Activated CD8-positive, alpha-beta T cell treated with anti-CD3 and anti-CD28 coated beads for 36 hours (primary cell): ENCODE data around the gene C1RL. TPM values are rescaled to one million over a fixed set of nuclear protein-coding genes. Genes with fewer than 3 reads are reported as not detected.
"Not testable (repeated sequence)": the region's sequence is repeated elsewhere in the genome, so short reads cannot be mapped to it uniquely, and the experiment has no call there.

Source experiments
- ATAC-seq: fragments of 200-7000 bp; cut with Tn5 transposase; one replicate; pipeline ENCODE4 v1.10.0; 2021; ENCODE audit warnings: mild to moderate bottlenecking, moderate library complexity
- CTCF ChIA-PET: fragments of 350-600 bp; sonication (Branson Sonifier 250); formaldehyde crosslinking; loops from one replicate; lab custom pipeline; 2021; ENCODE audit warnings: antibody characterized with exemption; lab: Charles Lee
- POLR2A ChIA-PET: fragments of 350-600 bp; sonication (Branson Sonifier 250); formaldehyde crosslinking; loops from one replicate; lab custom pipeline; 2021; ENCODE audit warnings: antibody characterized with exemption; lab: Charles Lee
- DNase-seq: peaks from one replicate; pipeline ENCODE4 v3.0.0-alpha.2; 2020
- H3K27ac Mint-ChIP-seq: one replicate; pipeline ENCODE4 v1.8.0; 2021; ENCODE audit warnings: mild to moderate bottlenecking, mixed read lengths
- H3K27me3 Mint-ChIP-seq: one replicate; pipeline ENCODE4 v1.8.0; 2021; ENCODE audit warnings: mixed read lengths
- H3K36me3 Mint-ChIP-seq: one replicate; pipeline ENCODE4 v1.8.0; 2021; ENCODE audit warnings: low read depth, mixed read lengths
- H3K4me1 Mint-ChIP-seq: one replicate; pipeline ENCODE4 v1.8.0; 2021; ENCODE audit warnings: low read depth, mixed read lengths
- H3K4me3 Mint-ChIP-seq: one replicate; pipeline ENCODE4 v1.8.0; 2021; ENCODE audit warnings: mild to moderate bottlenecking, moderate library complexity, mixed read lengths
- H3K9me3 Mint-ChIP-seq: one replicate; pipeline ENCODE4 v1.8.0; 2021; ENCODE audit warnings: mixed read lengths
- intact Hi-C: fragments of 100-400 bp; cut with micrococcal nuclease; formaldehyde crosslinking; loops from one replicate; pipeline ENCODE4 v1.10.0; 2022
- total RNA-seq, 2 experiments: library from RNA; stranded (reverse); gene quantifications; one replicate each; pipeline ENCODE4 v1.2.3, GENCODE V29; 2021
- TF ChIP-seq, protein P1 (sequence below): fragments of 200-600 bp; IDR thresholded peaks from one replicate; pipeline ENCODE4 v1.8.0; 2022; ENCODE audit warnings: antibody characterized with exemption, mild to moderate bottlenecking

Gene C1RL
- total RNA-seq, 2 experiments from 2014 or later: 10.5 to 11.8 TPM

DNA sequence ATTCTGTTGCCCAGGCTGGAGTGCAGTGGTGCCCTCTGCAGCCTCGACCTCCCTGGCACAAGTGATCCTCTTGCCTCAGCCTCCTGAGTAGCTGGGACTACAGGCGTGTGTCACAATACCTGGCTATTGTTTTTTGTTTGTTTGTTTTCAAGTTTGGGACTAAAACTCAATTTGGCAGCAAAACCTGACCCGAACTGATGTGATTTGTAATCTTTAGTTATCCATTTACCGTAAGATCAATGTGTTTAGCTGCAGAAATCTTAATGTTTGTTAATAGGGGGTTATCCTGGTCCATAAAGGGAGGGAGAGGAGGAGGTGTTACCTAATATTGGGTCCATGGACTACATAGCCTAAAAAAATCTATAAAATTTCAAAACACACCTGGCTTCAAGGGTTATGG lies 49.2 kb downstream of the C1RL start:
- no peak for ATAC-seq
- no peak for DNase-seq
- Mint-ChIP-seq H3K27ac (no peak overlapping the region), H3K36me3 (no peaks in the 10 kb centered on the region), H3K4me3 (no peak overlapping the region), H3K9me3 (no peaks in the 10 kb centered on the region), H3K27me3 (peaks cover 25% of the 10 kb centered on the region), H3K4me1 (no peaks in the 10 kb centered on the region)
- POLR2A ChIA-PET: interaction anchor here (0.7 to 1.3 kb wide), 2 partner anchors 83 to 564 kb away, joined by 3 read pairs; no protein-coding TSS in a partner anchor
- intact Hi-C loops: no loop called here
- CTCF ChIA-PET: interaction anchor here (1.2 kb wide), 1 partner anchor 49 kb away, joined by 3 read pairs; no protein-coding TSS in a partner anchor
- TF ChIP-seq, protein P1, sequence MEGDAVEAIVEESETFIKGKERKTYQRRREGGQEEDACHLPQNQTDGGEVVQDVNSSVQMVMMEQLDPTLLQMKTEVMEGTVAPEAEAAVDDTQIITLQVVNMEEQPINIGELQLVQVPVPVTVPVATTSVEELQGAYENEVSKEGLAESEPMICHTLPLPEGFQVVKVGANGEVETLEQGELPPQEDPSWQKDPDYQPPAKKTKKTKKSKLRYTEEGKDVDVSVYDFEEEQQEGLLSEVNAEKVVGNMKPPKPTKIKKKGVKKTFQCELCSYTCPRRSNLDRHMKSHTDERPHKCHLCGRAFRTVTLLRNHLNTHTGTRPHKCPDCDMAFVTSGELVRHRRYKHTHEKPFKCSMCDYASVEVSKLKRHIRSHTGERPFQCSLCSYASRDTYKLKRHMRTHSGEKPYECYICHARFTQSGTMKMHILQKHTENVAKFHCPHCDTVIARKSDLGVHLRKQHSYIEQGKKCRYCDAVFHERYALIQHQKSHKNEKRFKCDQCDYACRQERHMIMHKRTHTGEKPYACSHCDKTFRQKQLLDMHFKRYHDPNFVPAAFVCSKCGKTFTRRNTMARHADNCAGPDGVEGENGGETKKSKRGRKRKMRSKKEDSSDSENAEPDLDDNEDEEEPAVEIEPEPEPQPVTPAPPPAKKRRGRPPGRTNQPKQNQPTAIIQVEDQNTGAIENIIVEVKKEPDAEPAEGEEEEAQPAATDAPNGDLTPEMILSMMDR: no peak

DNA sequence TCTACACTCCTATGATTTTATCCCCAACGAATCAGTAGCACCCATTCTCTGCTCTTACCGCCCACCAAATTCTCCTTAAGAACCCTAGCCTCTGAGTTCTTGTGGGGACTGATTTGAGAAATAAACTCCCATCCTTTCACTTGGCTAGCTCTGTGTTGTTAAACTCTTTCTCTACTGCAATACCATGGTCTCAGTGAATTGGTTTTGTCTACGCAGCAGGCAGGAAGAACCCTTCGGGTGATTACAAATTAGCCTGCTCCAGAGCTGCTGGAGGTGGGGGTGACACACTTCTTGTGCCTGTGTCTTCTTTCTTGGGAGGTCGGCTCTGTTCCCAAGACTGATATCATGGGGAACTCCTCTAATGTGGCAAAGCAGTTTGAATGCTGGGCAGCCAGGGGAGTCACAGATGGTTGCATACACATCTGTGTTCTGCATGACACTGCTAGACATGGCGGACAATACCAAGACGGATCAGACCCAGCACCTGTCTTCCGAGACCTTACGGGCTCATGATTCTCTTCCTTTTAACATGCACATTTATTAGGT lies 50.1 kb downstream of the C1RL start:
- POLR2A ChIA-PET: no interaction called here

DNA sequence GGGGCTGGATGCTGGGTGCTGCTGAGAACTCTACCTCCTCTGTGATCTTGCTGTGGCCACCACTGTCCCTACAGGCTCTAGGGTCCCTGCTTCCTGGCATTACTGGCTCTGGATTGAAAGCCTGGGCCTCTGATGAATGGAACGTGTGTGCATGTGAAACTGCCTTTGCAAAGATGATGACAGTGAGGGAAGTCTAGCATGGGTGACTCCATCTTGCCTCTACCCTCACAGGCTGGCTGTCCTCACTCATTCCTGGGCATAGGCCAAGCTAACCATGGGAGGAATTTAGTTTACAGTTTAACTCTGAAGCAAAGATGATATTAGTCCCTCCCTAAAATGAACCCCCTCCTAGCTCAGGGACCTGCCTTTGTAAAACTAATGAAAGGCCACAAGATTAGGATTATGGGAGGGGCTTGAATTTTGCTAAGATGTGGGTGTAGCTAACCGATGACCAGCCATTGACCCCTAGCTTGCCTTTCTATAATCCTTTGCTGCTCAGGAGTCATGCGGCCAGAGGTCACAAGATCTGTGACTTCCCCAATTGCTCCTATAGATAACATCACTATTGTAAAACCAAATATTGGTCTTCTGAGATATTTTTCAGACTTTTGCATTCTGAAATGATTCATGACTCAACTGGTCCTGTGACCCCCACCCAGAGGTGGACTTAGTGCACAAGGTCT lies 50.7 kb downstream of the C1RL start:
- intact Hi-C loops: no loop called here
- Mint-ChIP-seq H3K27ac (no peak overlapping the region), H3K4me3 (no peak overlapping the region), H3K36me3 (no peaks in the 10 kb centered on the region), H3K4me1 (no peaks in the 10 kb centered on the region), H3K27me3 (peaks cover 25% of the 10 kb centered on the region), H3K9me3 (no peaks in the 10 kb centered on the region)
- DNase-seq (no peak), ATAC-seq (no peak)
- ChIA-PET POLR2A (no interaction called here), CTCF (interaction anchor here (1.2 to 1.4 kb wide), 2 partner anchors 9 to 88 kb away, joined by 3 read pairs; no protein-coding TSS in a partner anchor)
- TF ChIP-seq, protein P1: no peak

More for the DNA sequence above, 50.1 kb downstream of the C1RL start:
- TF ChIP-seq, protein P1: no peak
- Mint-ChIP-seq H3K27me3 (peaks cover 25% of the 10 kb centered on the region), H3K4me3 (no peak overlapping the region), H3K27ac (no peak overlapping the region), H3K4me1 (no peaks in the 10 kb centered on the region), H3K36me3 (no peaks in the 10 kb centered on the region), H3K9me3 (no peaks in the 10 kb centered on the region)
- no peak for ATAC-seq
- no peak for DNase-seq
- CTCF ChIA-PET: interaction anchor here (1.4 kb wide), 1 partner anchor 10 kb away, joined by 3 read pairs; no protein-coding TSS in a partner anchor
- intact Hi-C loops: no loop called here

DNA sequence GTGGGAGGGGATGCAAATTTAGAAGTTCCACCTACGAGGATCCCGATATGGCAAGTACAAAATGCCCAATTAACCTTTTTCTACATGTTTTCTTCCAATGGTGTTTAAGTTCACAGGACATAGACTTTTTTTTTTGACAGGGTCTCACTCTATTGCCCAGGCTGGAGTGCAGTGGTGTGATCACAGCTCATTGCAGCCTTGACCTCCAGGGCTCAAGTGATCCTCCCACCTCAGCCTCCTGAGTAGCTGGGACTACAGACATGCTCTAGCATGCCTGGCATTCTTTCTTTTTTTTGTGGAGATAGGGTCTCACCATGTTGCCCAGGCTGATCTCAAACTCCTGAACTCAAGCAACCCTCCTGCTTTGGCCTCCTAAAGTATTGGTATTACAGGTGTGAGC lies 53.3 kb downstream of the C1RL start:
- DNase-seq, H3K36me3 Mint-ChIP-seq, H3K27ac Mint-ChIP-seq, H3K9me3 Mint-ChIP-seq, H3K4me3 Mint-ChIP-seq, ATAC-seq, intact Hi-C loops, H3K4me1 Mint-ChIP-seq: not testable (repeated sequence)
- peaks cover 24% of the 10 kb centered on the region for H3K27me3 Mint-ChIP-seq
- POLR2A ChIA-PET: interaction anchor here (1.1 kb wide), 1 partner anchor 56 kb away, joined by 3 read pairs; no protein-coding TSS in a partner anchor
- CTCF ChIA-PET: interaction anchor here (0.7 to 1.7 kb wide), 2 partner anchors 21 to 37 kb away, joined by 3 to 5 read pairs; partner anchors contain the start of gene LPCAT3

DNA sequence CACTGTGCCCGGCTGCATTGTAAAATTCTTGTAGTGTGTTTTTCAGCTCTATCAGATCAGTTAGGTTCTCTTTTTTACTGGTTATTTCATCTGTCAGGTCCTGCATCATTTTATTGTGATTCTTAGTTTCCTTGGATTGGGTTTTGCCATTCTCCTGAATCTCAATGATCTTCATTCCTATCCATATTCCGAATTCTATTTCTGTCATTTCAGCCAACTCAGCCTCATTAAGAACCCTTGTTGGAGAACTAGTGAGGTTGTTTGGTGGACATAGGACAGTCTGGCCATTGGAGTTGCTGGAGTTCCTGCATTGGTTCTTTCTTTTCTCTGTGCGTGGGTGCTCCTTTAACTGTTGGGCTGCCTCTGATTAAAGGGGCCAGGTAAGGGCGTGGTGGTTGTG lies 54.1 kb downstream of the C1RL start:
- TF ChIP-seq, protein P1: no peak
- DNase-seq (no peak), ATAC-seq (no peak)
- Mint-ChIP-seq H3K9me3 (no peaks in the 10 kb centered on the region), H3K27ac (no peak overlapping the region), H3K27me3 (peaks cover 22% of the 10 kb centered on the region), H3K4me3 (no peak overlapping the region), H3K36me3 (no peaks in the 10 kb centered on the region), H3K4me1 (no peaks in the 10 kb centered on the region)
- POLR2A ChIA-PET: no interaction called here
- CTCF ChIA-PET: interaction anchor here (0.7 kb wide), 1 partner anchor 22 kb away, joined by 3 read pairs; no protein-coding TSS in a partner anchor
- intact Hi-C loops: no loop called here

DNA sequence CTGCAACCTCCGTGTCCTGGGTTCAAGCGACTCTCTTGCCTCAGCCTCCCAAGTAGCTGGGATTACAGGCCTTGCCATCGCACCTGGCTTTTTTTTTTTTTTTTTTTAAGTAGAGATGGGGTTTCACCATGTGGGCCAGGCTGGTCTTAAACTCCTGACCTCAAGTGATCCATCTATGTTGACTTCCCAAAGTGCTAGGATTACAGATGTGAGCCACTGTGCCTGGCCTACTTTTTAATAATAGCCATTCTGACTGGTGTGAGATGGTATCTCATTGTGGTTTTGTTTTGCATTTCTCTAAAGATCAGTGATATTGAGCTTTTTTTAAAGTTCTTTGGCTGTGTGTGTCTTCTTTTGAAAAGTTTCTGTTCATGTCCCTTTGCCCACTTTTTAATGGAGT lies 59.0 kb downstream of the C1RL start:
- H3K9me3 Mint-ChIP-seq, H3K36me3 Mint-ChIP-seq, H3K4me1 Mint-ChIP-seq, DNase-seq, H3K4me3 Mint-ChIP-seq, POLR2A ChIA-PET, ATAC-seq, H3K27me3 Mint-ChIP-seq, H3K27ac Mint-ChIP-seq, intact Hi-C loops: not testable (repeated sequence)
- CTCF ChIA-PET: interaction anchor here (1.2 to 3.9 kb wide), 3 partner anchors 9 to 62 kb away, joined by 3 to 15 read pairs (median 3); no protein-coding TSS in a partner anchor

DNA sequence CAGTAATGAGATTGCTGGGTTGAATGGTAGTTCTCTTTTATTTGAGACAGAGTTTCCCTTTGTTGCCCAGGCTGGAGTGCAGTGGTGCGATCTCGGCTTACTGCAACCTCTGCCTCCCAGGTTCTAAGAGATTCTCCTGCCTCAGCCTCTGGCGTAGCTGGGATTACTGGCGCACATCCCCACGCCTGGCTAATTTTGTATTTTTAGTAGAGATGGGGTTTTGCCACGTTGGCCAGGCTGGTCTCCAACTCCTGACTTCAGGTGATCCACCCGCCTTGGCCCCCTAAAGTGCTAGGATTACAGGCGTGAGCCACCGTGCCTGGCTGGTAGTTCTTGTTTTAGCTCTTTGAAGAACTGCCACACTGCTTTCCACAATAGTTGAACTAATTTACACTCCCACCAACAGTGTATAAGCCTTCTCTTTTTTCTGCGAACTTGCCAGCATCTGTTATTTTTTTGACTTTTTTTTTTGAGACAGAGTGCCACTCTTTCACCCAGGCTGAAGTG lies 59.5 kb downstream of the C1RL start:
- intact Hi-C loops, H3K4me1 Mint-ChIP-seq, ATAC-seq, H3K9me3 Mint-ChIP-seq, H3K27ac Mint-ChIP-seq, H3K4me3 Mint-ChIP-seq, H3K27me3 Mint-ChIP-seq, DNase-seq, H3K36me3 Mint-ChIP-seq: not testable (repeated sequence)
- ChIA-PET POLR2A (interaction anchor here (0.6 to 1.0 kb wide), 2 partner anchors 12 to 120 kb away, joined by 3 read pairs; partner anchors contain the start of gene C1S), CTCF (interaction anchor here (1.2 to 3.9 kb wide), 3 partner anchors 9 to 63 kb away, joined by 3 to 15 read pairs (median 3); no protein-coding TSS in a partner anchor)
